ENCODE data around the gene TCF12.

GRCh38 chr15:56988219-56988618, 69.8 kb downstream of the TCF12 start:
- TF ChIP-seq CTCF (IDR thresholded peaks at IDR 0.05) (no peak), POLR2A (IDR thresholded peaks at IDR 0.05) (no peak)
